Kidney (tissue), 14 donors: ENCODE data around the gene LDHB. TPM values are rescaled to one million over a fixed set of nuclear protein-coding genes. Genes with fewer than 3 reads are reported as not detected.

Experiments
- DNase-seq, 5 donors: peaks; one replicate each; pipeline ENCODE4 v3.0.0-alpha.2; 2013 to 2020
- FAIRE-seq: peaks from 2 replicates; lab custom pipeline; 2012; peaks lifted over from hg19 to GRCh38; lab: Jason Lieb, UNC
- H3K27ac ChIP-seq, 2 donors: one replicate each; pipeline ENCODE4 v1.7.0; 2013; ENCODE audit warnings: low read depth in 2 of 2, low read length in 2 of 2, inconsistent platforms in 1 of 2
- H3K27me3 ChIP-seq: one replicate; pipeline ENCODE4 v1.7.1; 2013; ENCODE audit warnings: low read length, inconsistent platforms; ENCODE audit not compliant: control insufficient read depth, insufficient read depth
- H3K36me3 ChIP-seq, 3 donors: one replicate each; pipeline versions ENCODE4 v1.7.0 to v1.7.1; 2013; ENCODE audit warnings: low read length in 3 of 3, control low read depth in 1 of 3, inconsistent platforms in 1 of 3; ENCODE audit not compliant: insufficient read depth in 3 of 3, control insufficient read depth in 2 of 3
- H3K4me1 ChIP-seq, 3 donors: one replicate each; pipeline versions ENCODE4 v1.7.0 to v1.7.1; 2013; ENCODE audit warnings: low read length in 3 of 3, inconsistent platforms in 1 of 3, low read depth in 1 of 3; ENCODE audit not compliant: control insufficient read depth in 2 of 3, insufficient read depth in 2 of 3
- H3K4me3 ChIP-seq, 3 donors: one replicate each; pipeline versions ENCODE4 v1.7.0 to v1.8.1; 2013; ENCODE audit warnings: low read length in 3 of 3, control low read depth in 1 of 3, inconsistent platforms in 1 of 3
- H3K9ac ChIP-seq, 3 donors: one replicate each; pipeline versions ENCODE4 v1.7.0 to v1.7.1; 2013; ENCODE audit warnings: low read length in 3 of 3, control low read depth in 1 of 3, inconsistent platforms in 1 of 3
- H3K9me3 ChIP-seq, 3 donors: one replicate each; pipeline versions ENCODE4 v1.7.0 to v1.7.1; 2013; ENCODE audit warnings: low read length in 3 of 3, control low read depth in 1 of 3, inconsistent platforms in 1 of 3; ENCODE audit not compliant: control insufficient read depth in 2 of 3, insufficient read depth in 1 of 3
- CTCF ChIP-seq: IDR thresholded peaks from 3 replicates; pipeline ENCODE4 v1.5.1; 2012; ENCODE audit warnings: mild to moderate bottlenecking, moderate library complexity, borderline replicate concordance; ENCODE audit not compliant: insufficient read depth; ENCODE audit errors: extremely low read depth
- intact Hi-C: fragments of 100-400 bp; cut with DNase I; formaldehyde crosslinking; loops from one replicate; pipeline ENCODE4 v1.11.1; 2022
- polyA plus RNA-seq: library from polyadenylated mRNA; stranded (reverse); fragments of 350-450 nt; fragmentation: Illumina TruSeq; extraction: RNeasy Lipid Tissue Mini Kit (QIAGEN cat#74804); gene quantifications from one replicate; pipeline ENCODE4 v1.2.3, GENCODE V29; 2014; ENCODE audit warnings: low read depth, low replicate concordance; ENCODE audit not compliant: insufficient read depth
- total RNA-seq: library from RNA; stranded (reverse); fragmentation: NEBNext Ultra II Directional; extraction: Animal tissue kit (Norgen Biotek cat#: 25700); gene quantifications from one replicate; pipeline ENCODE4 v1.2.1, GENCODE V29; 2021
- donor health status: control.
- donor health status: control.
- donor health status: control.
- donor health status: control.
- donor health status: control.
- donor health status: DM: yes; HTN: yes; CAD: no.
- donor health status: Normal renal cell carcinoma (clear cell type).

LDHB gene
- total and polyA plus RNA-seq, 2 donors from 2014 or later: 1,158 to 2,485 TPM

GRCh38 chr12:21695986-21696385 is 38.3 kb upstream of the LDHB start:
- no peak for DNase-seq
- Histone ChIP-seq H3K4me3 (no peak overlapping the region), H3K36me3 (no peaks in the 10 kb centered on the region)

GRCh38 chr12:21694660-21695059 is 37.0 kb upstream of the LDHB start:
- no peaks in the 10 kb centered on the region for H3K27me3 ChIP-seq
- TF ChIP-seq CTCF: no peak
- intact Hi-C loops: no loop called here

More at GRCh38 chr12:21695986-21696385, 38.3 kb upstream of the LDHB start:
- intact Hi-C loops: no loop called here
- FAIRE-seq: no peak
- TF ChIP-seq CTCF: no peak
- no peak overlapping the region for H3K9ac ChIP-seq
- H3K27ac ChIP-seq: no peak overlapping the region
- no peaks in the 10 kb centered on the region for H3K9me3 ChIP-seq
- no peaks in the 10 kb centered on the region for H3K4me1 ChIP-seq
- H3K27me3 ChIP-seq: no peaks in the 10 kb centered on the region

GRCh38 chr12:21691515-21691914 is 33.9 kb upstream of the LDHB start:
- DNase-seq: no peak
- H3K9me3 ChIP-seq: peaks cover 0 to 8% (median 3%) of the 10 kb centered on the region in 3 donors
- H3K36me3 ChIP-seq: no peaks in the 10 kb centered on the region
- intact Hi-C loops: no loop called here
- H3K9ac ChIP-seq: no peak overlapping the region
- no peaks in the 10 kb centered on the region for H3K4me1 ChIP-seq
- no peak overlapping the region for H3K27ac ChIP-seq
- no peak for TF ChIP-seq CTCF
- H3K4me3 ChIP-seq: no peak overlapping the region
- H3K27me3 ChIP-seq: no peaks in the 10 kb centered on the region
- no peak for FAIRE-seq

More at GRCh38 chr12:21694660-21695059, 37.0 kb upstream of the LDHB start:
- Histone ChIP-seq H3K9me3 (no peaks in the 10 kb centered on the region), H3K4me1 (no peaks in the 10 kb centered on the region), H3K27ac (no peak overlapping the region), H3K9ac (no peak overlapping the region), H3K4me3 (no peak overlapping the region), H3K36me3 (no peaks in the 10 kb centered on the region)
- DNase-seq: no peak
- no peak for FAIRE-seq
